SK-N-SH treated with all-trans-retinoic acid at 6 μM for 48 hours (cell line): ENCODE data around the gene CDH4.

ENCODE experiments used
- ESRRG ChIP-seq: fragments of 250-450 bp; sonication (Bioruptor Pico); IDR thresholded peaks from 2 replicates; pipeline ENCODE4 v1.6.1; 2021; ENCODE audit warnings: mild to moderate bottlenecking
- GLIS3 ChIP-seq: fragments of 250-450 bp; sonication (Bioruptor Pico); IDR thresholded peaks from 2 replicates; pipeline ENCODE4 v1.5.0; 2020; ENCODE audit warnings: mild to moderate bottlenecking, moderate library complexity
- POU6F1 ChIP-seq: fragments of 250-450 bp; sonication (Bioruptor Pico); IDR thresholded peaks from 2 replicates; pipeline ENCODE4 v1.8.0; 2021; ENCODE audit warnings: low read depth, mild to moderate bottlenecking, moderate library complexity, borderline replicate concordance
- RARB ChIP-seq: fragments of 250-450 bp; sonication (Bioruptor Pico); IDR thresholded peaks from 2 replicates; pipeline ENCODE4 v1.8.0; 2021; ENCODE audit warnings: mild to moderate bottlenecking, moderate library complexity
- SNAI2 ChIP-seq: fragments of 250-450 bp; sonication (Bioruptor Pico); IDR thresholded peaks from 2 replicates; pipeline ENCODE4 v1.5.0; 2020; ENCODE audit warnings: mild to moderate bottlenecking, moderate library complexity
- TOX ChIP-seq: fragments of 250-450 bp; sonication (Bioruptor Pico); IDR thresholded peaks from 2 replicates; pipeline ENCODE4 v1.8.0; 2021; ENCODE audit warnings: mild to moderate bottlenecking, moderate library complexity, borderline replicate concordance
- TF ChIP-seq, protein P1 (sequence below): fragments of 250-450 bp; sonication (Bioruptor Pico); IDR thresholded peaks from 2 replicates; pipeline ENCODE4 v1.8.0; 2020; ENCODE audit warnings: mild to moderate bottlenecking, moderate library complexity, borderline replicate concordance

GRCh38 chr20:61293951-61294350 is 41.9 kb downstream of the CDH4 start:
- TF ChIP-seq TOX (CRISPR knock-in tag) (no peak), SNAI2 (CRISPR knock-in tag) (no peak), ESRRG (CRISPR knock-in tag) (no peak), GLIS3 (no peak), POU6F1 (no peak), RARB (CRISPR knock-in tag) (no peak)
- TF ChIP-seq, protein P1, sequence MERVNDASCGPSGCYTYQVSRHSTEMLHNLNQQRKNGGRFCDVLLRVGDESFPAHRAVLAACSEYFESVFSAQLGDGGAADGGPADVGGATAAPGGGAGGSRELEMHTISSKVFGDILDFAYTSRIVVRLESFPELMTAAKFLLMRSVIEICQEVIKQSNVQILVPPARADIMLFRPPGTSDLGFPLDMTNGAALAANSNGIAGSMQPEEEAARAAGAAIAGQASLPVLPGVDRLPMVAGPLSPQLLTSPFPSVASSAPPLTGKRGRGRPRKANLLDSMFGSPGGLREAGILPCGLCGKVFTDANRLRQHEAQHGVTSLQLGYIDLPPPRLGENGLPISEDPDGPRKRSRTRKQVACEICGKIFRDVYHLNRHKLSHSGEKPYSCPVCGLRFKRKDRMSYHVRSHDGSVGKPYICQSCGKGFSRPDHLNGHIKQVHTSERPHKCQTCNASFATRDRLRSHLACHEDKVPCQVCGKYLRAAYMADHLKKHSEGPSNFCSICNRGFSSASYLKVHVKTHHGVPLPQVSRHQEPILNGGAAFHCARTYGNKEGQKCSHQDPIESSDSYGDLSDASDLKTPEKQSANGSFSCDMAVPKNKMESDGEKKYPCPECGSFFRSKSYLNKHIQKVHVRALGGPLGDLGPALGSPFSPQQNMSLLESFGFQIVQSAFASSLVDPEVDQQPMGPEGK: no peak
